NCI-H2196 treated with DMSO at 0.1 percent for 48 hours (cell line): ENCODE data around the gene GRM2.

Experiments used
- DNase-seq: peaks from one replicate; lab custom pipeline; 2025; ENCODE audit not compliant: unreplicated experiment; lab: John Stamatoyannopoulos, UW

GRM2 gene

GRCh38 chr3:51706788-51707731 is at the start of gene GRM2:
TSS of gene GRM2 (plus strand) at chr3:51707068. CDS start at chr3:51708984, 1,916 bp downstream.
- DNase-seq: no peak

- DNase-seq: no peak
These were observed 49.6 kb upstream of the GRM2 start for GRCh38 chr3:51657234-51657633.

GRCh38 chr3:51659942-51660341 is 46.9 kb upstream of the GRM2 start:
- no peak for DNase-seq

GRCh38 chr3:51662456-51662855 is 44.4 kb upstream of the GRM2 start:
- no peak for DNase-seq

GRCh38 chr3:51668756-51669155 is 38.1 kb upstream of the GRM2 start:
- no peak for DNase-seq

- no peak for DNase-seq
These were observed 37.4 kb upstream of the GRM2 start for GRCh38 chr3:51669241-51670052.

- DNase-seq: no peak
These were observed 36.6 kb upstream of the GRM2 start for GRCh38 chr3:51670053-51670822.

- DNase-seq: peak; percentile 30
These were observed 35.8 kb upstream of the GRM2 start, which contains the start of gene TEX264 for GRCh38 chr3:51670823-51671733. TSS of gene TEX264 (plus strand) at chr3:51671252. CDS start at chr3:51674305, 3,053 bp downstream.

GRCh38 chr3:51671734-51672475 is 35.0 kb upstream of the GRM2 start:
- DNase-seq: no peak

GRCh38 chr3:51673181-51673801 is 33.6 kb upstream of the GRM2 start:
- DNase-seq: no peak

- no peak for DNase-seq
These were observed 32.8 kb upstream of the GRM2 start for GRCh38 chr3:51673802-51674654.

GRCh38 chr3:51675201-51675611 is 31.7 kb upstream of the GRM2 start:
- no peak for DNase-seq

GRCh38 chr3:51676102-51676640 is 30.7 kb upstream of the GRM2 start:
- no peak for DNase-seq

- no peak for DNase-seq
These were observed 29.5 kb upstream of the GRM2 start for GRCh38 chr3:51677358-51677757.

GRCh38 chr3:51678186-51678585 is 28.7 kb upstream of the GRM2 start:
- no peak for DNase-seq

GRCh38 chr3:51678641-51679040 is 28.2 kb upstream of the GRM2 start:
- no peak for DNase-seq

GRCh38 chr3:51679318-51679717 is 27.6 kb upstream of the GRM2 start:
- DNase-seq: no peak

GRCh38 chr3:51679777-51680176 is 27.1 kb upstream of the GRM2 start:
- DNase-seq: no peak
